Activated CD4-positive, alpha-beta T cell treated with anti-CD3 and anti-CD28 coated beads for 4 hours (primary cell): Measurements from ENCODE around the gene CLCF1.
A peak's percentile ranks its signal among the peaks of the same experiment; 100 is the strongest.

Experiments used
- DNase-seq, 2 donors: peaks; one replicate each; pipeline ENCODE4 v3.0.0-alpha.2; 2020

CLCF1 gene

DNA sequence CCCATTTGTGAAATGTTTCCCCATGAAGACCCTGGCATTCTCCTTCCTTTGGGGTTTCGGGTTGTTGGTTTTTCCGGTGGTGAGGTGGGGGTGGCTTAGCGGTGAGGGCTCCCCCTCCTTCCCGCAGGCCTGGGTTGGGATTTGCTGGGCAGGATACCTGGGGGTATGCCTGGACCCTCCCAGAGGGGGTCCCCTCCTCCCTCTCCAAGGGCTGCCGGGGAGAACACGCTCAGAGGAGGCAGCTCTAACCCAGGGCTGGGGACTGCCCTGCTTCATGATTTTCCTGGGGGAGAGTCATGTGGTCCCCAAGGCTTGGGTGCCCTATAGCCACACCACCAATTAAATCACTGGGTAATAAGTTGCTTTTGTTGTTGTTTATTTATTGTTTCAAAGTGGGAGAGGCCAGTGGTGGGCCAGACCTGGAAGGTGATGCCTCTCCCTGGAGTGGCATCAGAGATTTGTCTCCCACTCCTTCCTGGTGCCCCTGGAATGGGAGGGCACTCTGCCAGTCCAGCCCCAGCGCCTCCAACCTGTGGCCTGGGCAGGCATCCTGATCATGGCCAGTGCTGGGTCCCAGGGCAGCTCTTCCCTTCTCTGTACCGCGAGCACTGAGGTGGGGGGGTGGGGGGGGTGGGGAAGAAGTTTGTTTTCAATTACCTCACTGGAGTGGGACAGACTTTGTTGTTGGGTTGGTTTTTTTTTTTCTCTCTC lies 1.3 kb upstream of the CLCF1 start:
- no peak for DNase-seq

- DNase-seq = peak; percentile 72 to 75
Observed at GRCh38 chr11:67373648-67374570, 511 bp upstream of the CLCF1 start.

- no peak for DNase-seq
Observed at GRCh38 chr11:67372321-67372992, 941 bp downstream of the CLCF1 start.

GRCh38 chr11:67371911-67372320 lies 1.5 kb downstream of the CLCF1 start:
- DNase-seq = no peak

- DNase-seq = no peak
Observed at GRCh38 chr11:67371189-67371910, 2.0 kb downstream of the CLCF1 start.

DNA sequence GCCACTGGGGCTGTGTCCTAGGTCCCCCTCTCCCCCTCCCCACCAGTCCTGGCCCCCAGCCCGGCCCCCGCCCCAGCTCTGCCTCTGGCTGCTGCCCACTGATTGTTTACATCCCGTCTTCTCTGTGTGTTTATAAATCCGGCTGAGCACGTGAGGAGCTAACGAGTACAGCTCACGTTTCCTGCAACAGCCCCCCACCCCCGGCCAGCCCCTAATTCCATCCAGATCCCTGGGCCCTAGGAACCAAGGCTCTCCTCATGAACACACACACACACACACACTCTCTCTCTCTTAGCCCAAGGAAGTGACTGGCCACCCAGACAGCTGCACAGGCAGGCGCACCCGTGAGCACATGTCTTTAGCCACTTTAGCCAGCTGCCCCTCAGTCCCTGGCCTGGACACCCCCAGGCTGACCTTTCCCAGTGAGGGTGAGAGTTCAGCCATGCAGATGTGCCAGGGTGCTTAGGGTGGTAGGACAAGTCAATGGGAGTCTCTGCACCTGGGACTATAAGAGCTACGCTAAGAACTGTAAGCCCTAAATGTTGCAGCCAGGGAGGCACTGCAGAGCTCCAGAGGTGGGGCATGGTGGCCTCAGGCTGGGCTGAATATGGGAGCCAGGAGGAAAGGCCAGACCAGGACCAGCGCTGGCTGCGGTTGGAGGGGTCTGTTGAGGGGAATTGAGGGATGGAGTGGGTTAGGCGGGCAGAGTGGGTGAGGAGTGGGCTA lies 2.9 kb downstream of the CLCF1 start:
- no peak for DNase-seq

GRCh38 chr11:67369801-67370284 lies 3.6 kb downstream of the CLCF1 start:
- DNase-seq = no peak

GRCh38 chr11:67369275-67369674 lies 4.1 kb downstream of the CLCF1 start:
- no peak for DNase-seq

- no peak for DNase-seq
Observed at GRCh38 chr11:67368621-67369020, 4.8 kb downstream of the CLCF1 start.

GRCh38 chr11:67367761-67368227 lies 5.6 kb downstream of the CLCF1 start:
- no peak for DNase-seq

DNA sequence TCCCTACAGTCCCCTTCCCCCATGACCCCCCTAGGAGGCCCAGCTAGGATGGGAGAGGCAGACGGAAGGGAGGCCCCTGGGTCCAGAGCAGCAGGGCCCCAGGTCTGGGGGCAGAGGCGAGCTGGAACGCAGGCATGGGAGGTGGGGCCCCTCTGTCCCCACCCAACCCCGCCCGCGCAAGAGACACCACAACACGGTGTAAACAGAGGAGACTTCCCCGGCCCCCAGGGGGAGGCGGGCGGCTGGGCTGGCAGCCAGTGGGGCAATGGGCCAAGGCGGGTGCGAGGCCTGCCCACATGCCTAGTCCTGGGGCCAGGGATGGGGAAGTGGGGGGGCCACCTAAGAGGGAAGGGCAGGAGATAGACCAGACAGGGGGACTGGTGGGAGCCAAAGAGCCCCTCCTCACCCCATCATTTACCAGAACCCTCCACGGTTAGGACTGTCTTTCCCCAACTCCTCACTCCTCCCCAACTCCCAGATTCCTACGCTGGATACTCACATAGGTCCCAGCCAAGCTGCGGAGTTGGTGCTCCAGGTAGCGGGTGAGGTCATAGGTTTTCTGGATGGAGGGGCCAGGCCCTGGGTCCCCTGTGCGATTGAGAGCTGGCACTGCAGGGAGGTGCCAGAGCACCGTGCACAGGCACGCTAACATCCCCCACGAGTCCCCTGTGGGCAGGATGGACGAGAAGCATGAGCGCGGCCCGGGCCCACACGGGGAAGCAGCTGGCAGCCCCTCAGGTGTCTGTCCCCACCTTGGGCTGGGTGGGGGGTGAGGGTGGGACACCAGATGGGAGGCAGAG lies 6.2 kb downstream of the CLCF1 start:
- DNase-seq = no peak

- DNase-seq = no peak
Observed at GRCh38 chr11:67366546-67366945, 6.9 kb downstream of the CLCF1 start.

GRCh38 chr11:67365736-67366444 lies 7.5 kb downstream of the CLCF1 start:
- no peak for DNase-seq

DNA sequence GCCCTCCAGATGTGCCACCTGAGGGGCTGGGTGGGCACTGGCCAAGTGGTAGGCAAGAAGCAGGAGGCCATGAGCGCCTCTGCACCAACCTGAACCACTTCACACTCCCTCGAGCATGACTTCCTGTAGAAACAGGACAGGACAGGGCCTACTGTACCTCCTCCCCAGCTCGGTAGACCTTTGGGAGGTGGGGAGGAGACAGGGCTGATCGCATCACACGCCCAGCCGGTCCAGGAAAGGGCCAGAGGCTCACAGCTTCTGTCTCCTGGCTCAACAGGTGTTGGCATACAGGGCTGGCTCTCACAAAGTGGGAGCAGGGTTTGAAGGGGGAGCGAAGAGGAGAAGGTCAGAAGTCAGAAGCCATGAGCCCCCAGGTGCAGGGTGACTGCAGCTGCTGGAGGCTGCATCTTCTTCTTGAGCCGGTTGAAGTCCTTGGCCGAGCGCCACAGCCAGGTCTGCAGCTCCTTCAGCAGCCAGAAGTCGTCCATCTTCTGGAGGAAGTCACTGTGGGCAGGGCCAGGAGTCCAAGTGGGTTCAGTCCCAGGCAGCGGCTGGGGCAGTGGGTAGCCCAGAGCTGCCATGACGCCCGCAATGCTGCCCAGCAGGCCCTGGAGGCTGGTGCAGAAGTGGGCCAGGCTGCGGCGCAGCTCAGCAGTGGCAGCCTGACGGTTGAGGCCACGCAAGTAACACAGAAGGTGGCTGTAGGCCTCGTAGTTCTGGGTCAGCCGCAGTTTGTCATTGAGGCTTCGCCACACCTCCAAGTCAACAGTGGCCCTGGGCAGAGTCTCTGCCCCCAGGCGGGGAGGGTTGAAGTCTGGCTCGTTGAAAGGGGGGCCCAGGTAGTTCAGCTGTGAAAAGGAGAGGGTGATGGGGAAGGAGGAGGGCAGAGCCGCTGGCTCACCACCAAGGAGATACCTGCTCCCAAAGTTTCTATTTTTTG lies 8.3 kb downstream of the CLCF1 start:
- DNase-seq = no peak

- no peak for DNase-seq
Observed at GRCh38 chr11:67364169-67364568, 9.2 kb downstream of the CLCF1 start.

- no peak for DNase-seq
Observed at GRCh38 chr11:67357831-67358670, 15.3 kb downstream of the CLCF1 start.

GRCh38 chr11:67356864-67357561 lies 16.4 kb downstream of the CLCF1 start:
- DNase-seq = peak; percentile 64 to 70
